DMS79 (cell line): ENCODE measurements around the gene EPS8L3.
"Not testable (repeated sequence)": the region's sequence is repeated elsewhere in the genome, so short reads cannot be mapped to it uniquely, and the experiment has no call there.

Source experiments
- DNase-seq: peaks from one replicate; lab custom pipeline; 2025; lab: John Stamatoyannopoulos, UW

Gene EPS8L3

GRCh38 chr1:109708949-109709348 is 54.8 kb downstream of the EPS8L3 start:
- DNase-seq: not testable (repeated sequence)

- no peak for DNase-seq
These were observed 58.3 kb downstream of the EPS8L3 start for GRCh38 chr1:109705411-109705810.

- no peak for DNase-seq
These were observed 59.5 kb downstream of the EPS8L3 start for GRCh38 chr1:109704173-109704572.

GRCh38 chr1:109702940-109703339 is 60.8 kb downstream of the EPS8L3 start:
- not testable (repeated sequence) for DNase-seq
